T1000 (cell line): Measurements from ENCODE around the gene TBC1D9B.
"Not testable (repeated sequence)": the region's sequence is repeated elsewhere in the genome, so short reads cannot be mapped to it uniquely, and the experiment has no call there.

ENCODE experiments used
- DNase-seq: peaks from one replicate; lab custom pipeline; 2025; ENCODE audit warnings: mixed read lengths; lab: John Stamatoyannopoulos, UW

Gene TBC1D9B

DNA sequence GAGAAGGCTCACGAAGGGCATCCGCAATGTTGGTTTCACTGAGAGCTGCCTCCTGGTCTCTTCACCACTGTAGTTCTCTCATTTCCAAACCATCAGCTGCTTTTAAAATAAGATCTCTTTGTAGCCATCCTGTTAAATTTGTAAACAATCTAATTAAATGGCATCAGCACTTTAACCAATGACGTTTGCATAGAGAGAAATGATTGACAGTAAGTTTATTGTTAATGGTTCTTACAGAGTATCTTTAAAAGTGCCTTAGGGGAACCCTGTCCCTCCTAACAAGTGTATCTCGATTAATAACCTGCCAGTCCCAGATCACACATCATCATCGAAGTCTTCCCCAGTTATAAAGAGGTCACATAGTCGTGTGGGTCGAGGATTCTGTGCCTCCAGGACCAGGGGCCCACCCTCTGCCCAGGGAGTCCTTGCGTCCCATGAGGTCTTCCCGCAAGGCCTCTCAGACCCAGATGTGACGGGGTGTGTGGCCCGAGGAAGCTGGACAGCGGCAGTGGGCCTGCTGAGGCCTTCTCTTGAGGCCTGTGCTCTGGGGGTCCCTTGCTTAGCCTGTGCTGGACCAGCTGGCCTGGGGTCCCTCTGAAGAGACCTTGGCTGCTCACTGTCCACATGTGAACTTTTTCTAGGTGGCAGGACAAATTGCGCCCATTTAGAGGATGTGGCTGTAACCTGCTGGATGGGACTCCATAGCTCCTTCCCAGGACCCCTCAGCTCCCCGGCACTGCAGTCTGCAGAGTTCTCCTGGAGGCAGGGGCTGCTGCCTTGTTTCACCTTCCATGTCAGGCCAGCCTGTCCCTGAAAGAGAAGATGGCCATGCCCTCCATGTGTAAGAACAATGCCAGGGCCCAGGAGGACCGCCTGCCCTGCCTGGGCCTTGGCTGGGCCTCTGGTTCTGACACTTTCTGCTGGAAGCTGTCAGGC, 70.4 kb downstream of the TBC1D9B start:
- DNase-seq, result no peak

DNA sequence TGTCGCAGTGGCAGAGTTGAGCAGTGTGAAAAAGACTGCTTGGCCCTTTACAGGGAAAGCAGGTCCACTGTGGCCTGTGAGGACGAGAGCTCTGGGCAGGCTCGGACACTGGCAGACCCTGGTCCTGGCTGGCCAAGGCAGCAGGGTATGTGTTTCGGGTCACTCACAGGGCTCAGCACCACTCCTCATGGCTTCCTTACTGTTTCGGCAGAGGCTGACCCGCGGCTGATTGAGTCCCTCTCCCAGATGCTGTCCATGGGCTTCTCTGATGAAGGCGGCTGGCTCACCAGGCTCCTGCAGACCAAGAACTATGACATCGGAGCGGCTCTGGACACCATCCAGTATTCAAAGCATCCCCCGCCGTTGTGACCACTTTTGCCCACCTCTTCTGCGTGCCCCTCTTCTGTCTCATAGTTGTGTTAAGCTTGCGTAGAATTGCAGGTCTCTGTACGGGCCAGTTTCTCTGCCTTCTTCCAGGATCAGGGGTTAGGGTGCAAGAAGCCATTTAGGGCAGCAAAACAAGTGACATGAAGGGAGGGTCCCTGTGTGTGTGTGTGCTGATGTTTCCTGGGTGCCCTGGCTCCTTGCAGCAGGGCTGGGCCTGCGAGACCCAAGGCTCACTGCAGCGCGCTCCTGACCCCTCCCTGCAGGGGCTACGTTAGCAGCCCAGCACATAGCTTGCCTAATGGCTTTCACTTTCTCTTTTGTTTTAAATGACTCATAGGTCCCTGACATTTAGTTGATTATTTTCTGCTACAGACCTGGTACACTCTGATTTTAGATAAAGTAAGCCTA, 71.3 kb downstream of the TBC1D9B start:
- DNase-seq, result no peak

DNA sequence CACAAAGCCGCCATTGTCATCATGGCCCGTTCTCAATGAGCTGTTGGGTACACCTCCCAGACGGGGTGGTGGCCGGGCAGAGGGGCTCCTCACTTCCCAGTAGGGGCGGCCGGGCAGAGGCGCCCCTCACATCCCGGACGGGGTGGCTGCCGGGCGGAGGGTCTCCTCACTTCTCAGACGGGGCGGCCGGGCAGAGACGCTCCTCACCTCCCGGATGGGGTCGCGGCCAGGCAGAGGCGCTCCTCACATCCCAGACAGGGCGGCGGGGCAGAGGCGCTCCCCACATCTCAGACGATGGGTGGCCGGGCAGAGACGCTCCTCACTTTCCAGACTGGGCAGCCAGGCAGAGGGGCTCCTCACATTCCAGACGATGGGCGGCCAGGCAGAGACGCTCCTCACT, 72.8 kb downstream of the TBC1D9B start:
- DNase-seq, result not testable (repeated sequence)

DNA sequence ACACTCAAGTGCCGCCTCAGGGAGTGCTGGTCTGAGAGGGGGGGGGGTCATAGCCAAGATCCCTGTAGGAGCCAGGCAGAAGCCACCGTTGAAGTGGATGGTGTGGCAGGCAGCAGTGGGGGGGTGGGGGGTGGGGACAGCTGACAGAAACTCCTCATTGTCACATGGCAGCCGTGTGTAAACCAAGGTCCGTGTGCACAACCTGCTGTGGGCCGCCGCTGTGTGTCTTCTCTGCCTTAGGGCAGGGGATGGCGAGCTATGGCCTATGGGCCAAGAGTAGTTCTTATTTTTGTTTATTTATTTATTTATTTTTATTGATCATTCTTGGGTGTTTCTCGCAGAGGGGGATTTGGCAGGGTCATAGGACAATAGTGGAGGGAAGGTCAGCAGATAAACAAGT, 73.6 kb downstream of the TBC1D9B start:
- no peak for DNase-seq

DNA sequence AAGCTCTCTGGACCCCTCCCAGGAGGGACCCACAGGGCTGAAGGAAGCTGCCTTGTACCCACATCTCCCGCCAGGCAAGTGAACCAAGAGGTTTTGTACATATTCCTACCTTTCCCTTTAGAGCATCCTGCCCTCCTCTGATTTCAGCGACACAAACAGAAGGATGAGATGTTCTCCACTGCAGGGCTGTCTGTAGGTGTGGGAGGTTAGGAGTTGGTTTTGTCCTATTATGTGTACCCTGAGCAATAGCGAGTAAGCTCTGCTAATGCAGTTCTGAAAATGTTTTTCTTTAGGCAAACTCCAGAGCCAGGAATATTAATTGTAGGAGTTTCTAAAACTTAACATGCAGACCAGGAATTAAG, 74.0 kb downstream of the TBC1D9B start:
- no peak for DNase-seq

DNA sequence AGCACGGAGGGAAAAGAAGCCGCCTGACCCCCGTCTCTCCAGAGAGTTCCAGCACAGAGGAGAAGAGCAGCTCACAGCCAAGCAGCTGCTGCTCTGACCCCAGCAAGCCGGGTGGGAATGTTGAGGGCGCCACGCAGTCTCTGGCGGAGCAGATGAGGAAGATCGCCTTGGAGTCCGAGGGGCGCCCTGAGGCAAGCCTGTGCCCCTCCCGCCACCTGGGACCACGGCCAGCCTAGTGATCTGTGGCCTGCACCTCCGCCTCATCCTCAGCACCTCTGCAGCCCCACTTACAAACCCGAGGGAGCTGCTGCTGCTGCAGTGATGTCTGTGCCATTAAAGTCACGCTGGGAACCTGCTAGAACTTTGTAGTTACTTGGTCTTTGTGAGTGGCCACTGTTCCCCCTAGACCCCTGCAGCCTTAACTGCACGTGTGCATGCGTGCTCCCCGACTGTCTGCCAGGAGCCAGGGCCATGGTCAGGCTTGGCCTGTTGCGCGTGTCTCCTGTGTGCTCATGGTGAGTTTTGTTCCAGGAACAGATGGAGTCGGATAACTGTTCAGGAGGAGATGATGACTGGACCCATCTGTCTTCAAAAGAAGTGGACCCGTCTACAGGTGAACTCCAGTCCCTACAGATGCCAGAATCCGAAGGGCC, 74.5 kb downstream of the TBC1D9B start:
- no peak for DNase-seq

DNA sequence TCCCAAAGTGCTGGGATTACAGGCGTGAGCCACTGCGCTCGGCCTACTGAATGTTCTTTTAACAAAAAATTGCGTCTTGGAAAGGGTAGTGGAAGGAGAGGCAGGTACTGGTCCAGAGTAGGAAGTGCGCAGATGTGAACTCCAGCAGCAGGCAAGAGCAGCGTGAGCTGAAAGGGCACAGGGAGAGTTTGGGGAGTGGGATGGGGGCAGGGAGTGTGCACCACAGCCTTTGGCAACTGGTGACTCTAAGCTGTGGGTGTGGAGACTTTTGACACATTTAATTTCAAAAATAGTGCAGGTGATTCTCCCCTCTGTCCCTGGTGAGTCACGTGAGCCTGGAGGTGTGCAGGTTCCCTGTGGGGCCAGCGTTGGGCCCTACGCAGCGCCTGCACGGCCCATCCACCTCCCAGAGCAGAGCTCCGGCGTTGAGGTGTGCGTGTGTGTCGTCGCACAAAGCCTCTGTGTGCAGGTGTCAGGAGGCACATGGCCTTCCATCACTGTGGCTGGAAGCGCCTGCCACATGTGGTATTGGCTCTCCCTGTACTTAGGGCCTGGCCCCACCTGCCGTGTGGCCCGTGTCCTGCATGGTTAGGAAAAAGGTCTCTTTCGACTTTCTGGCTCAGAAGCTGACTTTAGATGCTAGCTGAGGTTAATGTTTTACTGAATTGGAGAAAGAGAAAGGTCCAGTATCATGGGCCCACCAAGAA, 75.5 kb downstream of the TBC1D9B start:
- no peak for DNase-seq

DNA sequence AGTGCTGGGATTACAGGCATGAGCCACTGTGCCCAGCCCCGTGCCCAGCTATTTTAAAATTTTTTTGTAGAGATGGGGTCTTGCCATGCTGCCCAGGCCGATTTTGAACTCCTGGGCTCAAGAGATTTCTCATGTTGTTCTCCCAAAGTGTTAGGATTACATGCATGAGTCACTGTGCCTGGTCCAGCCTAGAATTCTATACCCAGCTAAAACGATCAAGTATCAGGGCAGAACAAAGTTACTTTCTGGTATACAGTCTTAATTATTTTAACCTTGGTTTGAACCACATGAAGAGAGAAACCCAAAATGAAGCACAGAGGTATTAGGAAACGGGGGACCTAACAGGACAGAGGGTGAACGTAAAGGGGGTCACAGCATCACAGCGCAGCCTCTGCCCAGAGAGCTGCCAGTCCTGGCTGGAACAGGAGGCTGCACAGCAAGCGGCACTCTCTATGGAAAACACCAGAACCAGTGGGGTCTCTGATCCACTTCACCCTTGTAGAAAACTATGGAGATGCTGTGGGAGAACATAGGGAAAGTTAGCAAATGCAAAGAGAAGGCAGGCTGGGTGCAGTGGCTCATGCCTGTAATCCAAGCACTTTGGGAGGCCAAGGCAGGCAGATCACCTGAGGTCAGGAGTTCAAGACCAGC, 76.8 kb downstream of the TBC1D9B start:
- DNase-seq, result no peak

DNA sequence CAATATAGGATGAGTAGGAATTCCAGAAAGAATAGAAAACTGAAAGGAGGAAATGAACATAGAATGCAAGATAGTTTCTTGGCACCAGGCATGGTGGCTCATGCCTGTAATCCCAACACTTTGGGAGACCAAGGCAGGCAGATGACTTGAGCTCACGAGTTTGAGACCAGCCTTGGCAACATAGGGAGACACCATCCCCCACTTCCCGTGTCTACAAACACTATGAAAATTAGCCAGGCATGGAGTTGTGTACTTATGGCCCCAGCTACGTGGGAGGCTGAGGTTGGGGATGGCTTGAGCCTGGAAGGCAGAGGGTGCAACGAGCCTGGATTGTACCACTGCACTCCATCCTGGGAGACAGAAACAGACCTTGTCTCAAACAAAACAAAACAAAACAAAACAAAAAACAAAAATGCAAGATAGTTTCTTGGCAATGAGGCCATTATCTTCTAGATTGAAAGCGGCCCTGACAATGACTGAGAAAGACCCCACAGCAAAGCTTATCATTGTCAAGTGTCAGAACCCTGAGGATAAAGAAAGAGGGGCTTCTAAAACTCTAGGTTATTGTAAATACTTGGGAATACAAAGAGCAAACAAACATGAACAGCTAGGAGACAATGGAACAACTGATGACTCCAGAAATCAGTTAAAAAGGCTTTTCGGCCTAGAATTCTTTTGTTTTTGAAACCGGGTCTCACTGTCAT, 77.8 kb downstream of the TBC1D9B start:
- DNase-seq, result no peak

DNA sequence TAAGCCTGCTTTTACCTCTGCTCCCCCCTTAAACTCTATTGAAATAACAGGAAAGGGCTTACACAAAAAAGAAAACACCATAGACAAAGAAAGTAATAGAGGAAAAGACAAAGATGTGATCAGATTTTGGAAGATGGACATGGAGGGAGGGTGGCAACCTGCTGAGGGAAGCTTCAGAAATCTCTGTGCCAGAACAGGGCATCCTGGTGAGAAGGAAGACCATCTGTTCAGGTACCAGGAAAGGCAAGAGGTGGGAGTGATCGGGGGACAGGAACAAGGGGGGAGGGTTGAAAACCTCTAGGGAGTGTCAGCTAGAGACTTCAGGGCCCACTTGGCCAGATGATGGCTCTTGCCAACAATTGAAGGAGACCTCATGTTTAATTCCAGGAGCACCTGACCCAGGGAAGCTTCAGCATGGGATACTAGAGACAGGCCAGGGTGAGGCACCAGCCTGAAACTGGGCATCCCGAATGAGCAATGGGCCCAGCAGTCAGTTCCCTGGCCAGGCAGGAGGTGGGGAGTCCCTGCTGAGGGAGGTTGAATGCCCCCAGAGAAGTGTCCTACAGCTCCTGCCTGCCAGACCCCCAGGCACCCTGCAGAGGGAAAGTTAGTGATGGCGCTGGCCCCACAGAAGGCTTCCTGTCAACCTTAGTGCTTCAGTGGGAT, 78.8 kb downstream of the TBC1D9B start:
- DNase-seq, result no peak

DNA sequence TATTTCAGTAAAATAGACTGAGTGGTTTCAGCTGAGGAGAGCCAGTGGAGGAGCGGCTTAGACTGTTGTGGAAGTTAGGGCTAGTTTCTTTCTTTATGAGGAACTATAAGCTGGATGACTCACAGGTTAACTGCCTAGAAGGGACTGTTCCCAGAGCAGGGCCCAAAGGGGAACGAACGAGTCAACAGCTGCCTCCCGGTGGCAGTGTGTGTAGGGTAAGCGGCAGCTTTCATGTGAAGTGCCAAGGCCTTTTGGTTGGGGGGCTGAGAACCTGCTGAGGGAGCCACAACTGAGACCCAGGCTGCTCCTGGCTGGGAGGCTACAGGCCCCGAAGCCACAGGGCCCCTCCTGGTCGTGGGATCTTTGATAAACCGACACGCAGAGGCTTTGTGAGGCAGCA, 80.0 kb downstream of the TBC1D9B start:
- peak; percentile 48 for DNase-seq

DNA sequence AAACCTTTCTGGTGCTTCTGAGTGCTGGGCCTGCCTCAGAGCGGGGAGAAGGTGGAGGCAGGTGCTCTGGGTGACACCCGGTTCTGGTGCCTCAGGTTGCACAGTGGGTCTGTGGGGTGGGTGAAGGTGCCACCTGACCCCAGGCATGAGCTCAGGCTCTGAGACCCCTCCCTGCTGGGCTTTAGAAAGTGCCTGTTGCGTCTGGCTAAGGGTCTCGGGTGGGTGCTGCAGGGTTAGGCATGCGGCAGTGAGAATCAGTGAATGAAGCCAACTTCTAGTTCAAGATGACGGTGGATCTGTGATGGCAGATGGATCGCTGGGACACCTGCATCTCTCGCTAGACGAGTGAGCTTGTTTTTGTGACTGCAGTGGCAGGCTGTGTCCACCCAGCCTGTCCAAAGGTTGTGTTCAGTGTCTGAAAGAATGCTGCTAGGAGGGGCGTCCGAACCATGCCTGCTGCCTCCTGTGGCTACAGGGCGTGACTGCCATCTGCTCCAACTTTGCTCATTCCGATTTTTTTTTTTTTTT, 82.0 kb downstream of the TBC1D9B start:
- no peak for DNase-seq

DNA sequence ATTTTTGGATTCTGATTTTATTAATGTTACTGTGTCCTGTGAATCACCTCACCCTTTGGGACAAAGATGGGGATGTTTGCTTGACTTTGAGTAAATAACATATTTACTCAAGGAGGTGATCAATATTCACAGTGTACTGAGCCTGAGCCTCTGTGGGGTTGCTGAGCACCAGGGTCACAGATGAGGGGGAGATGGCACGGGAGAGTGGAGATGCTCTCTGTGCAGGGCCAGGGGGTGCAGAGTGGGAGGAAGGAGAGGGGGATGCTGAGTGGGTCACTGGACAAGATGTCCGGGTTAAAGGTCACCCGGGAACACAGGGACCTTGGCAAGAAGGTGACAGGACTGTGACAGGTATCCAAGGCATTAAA, 83.0 kb downstream of the TBC1D9B start:
- no peak for DNase-seq

DNA sequence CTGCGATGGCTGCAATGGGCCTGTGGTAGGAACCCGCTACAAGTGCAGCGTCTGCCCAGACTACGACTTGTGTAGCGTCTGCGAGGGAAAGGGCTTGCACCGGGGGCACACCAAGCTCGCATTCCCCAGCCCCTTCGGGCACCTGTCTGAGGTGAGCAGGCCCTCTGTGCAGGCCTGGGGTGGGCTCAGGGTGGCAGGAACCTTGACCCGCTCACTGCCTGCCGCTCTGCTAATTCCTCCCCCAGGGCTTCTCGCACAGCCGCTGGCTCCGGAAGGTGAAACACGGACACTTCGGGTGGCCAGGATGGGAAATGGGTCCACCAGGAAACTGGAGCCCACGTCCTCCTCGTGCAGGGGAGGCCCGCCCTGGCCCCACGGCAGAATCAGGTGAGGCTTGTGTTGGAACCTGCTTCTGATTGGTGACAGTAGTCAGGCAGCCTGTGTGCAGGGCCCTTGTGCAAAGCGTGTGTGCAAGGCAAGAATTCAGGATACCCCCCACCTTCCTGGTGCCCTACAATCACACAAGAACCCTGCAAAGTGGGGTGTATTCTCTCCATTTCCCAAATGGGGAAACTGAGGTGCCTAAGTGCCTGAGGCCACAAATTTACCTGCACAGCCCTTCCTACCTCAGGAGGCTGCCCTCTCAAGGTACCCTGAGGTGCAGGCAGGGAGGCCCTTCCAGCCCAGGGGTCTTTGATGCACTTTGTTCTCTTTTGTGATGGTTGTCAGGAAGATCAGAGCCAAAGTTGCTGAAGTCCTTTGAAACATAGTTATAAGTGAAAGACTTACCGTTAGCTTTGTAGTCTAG, 83.6 kb downstream of the TBC1D9B start:
- no peak for DNase-seq

DNA sequence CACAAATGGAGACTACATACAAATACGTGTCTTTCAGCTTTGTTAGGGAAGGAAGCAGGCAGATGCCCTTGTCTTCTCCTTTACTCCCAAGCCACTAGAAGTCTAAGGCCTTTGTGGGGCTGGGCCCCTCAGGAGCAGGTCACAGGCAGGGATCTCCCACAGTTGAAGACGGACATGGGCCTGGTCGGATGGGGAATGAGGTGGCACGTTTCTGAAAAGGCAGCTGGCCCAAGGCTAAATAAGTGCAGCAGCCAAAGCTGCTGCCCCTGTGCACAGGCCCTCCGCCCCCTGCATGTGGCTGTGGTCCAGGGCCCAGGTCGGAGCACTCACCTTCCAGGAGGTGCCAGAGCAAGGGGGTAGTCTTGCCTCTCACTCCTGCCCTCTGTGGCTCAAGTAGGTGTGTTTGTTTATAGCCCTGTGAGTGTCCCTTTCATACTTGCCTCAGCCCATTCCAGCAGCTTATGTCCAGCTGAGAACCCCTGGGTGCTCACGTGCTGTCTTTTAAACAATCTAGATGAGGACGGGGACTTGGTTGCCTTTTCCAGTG, 85.2 kb downstream of the TBC1D9B start:
- no peak for DNase-seq

DNA sequence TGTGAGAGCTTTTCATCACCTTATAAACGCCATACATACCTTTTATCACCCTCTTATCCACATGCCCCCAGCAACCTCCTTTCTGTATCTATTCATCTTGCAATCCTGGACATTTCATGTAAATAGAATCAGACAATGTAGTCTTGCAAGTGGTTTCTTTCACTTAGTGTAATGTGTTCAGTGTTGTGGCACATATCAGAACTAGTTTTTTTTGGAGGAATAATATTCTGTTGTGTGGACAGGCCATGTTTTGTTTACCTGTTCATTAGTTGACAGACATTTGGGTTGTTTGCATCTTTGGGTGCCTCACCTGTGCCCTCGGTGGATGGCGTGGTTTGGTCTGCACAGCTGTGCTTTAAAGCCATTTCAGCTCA, 85.7 kb downstream of the TBC1D9B start:
- no peak for DNase-seq

DNA sequence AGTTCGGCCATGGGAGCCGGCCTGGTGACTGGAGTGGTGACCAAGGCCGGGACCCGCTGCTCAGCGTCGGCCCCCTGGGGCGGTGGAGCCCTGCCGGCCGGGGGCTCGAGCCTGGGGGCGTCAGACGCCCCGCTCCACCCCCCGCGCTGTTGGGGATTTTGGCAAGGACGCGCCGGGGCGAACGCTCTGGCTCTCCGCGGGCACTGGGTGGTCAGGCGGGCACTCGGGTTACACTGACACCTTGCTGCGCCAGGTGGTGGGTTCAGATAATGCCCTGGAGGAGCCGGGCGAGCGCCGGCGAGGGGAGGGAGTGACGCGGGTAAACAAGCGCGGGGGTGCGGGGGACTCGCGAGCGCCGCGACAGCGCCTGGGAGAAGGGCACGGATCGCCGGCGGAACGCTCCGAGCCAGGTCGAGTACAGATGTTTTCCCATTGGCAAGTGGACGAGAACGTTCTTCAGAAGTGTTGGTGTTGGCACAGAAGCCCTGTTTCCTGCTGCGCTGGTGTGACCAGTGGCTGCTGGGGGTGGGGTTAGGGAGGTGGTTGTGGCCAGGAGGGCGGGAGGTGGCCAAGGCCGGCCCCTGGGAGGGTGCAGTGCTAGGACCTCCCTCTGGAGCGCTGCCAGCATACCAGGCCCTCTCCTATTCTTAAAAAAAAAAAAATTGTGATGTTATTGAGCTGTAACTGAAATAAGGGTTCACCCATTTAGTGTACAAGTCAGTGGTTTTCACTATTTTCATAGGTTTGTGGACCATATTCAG, 86.2 kb downstream of the TBC1D9B start:
- DNase-seq, result peak; percentile 76
